Measurements from ENCODE around the gene ENDOV. TPM values are rescaled to one million over a fixed set of nuclear protein-coding genes. Genes with fewer than 3 reads are reported as not detected.

ENDOV gene
- total and polyA plus RNA-seq, 2 of the 13 experiments (the other 11 are each of a cell fraction or from before 2014, with no cell fraction given), result 15.1 to 17.1 TPM

GRCh38 chr17:80454557-80455335 is 39.8 kb downstream of the ENDOV start (continued):
- no peak for TF ChIP-seq CREM (IDR thresholded peaks at IDR 0.05)
- TF ChIP-seq CREM (CRISPR knock-in tag; IDR thresholded peaks at IDR 0.05), result peak; percentile 42; the same call in 1 of the 2 replicates
- TF ChIP-seq ZNF143 (CRISPR knock-in tag; IDR thresholded peaks at IDR 0.05), result peak; percentile 89
- TF ChIP-seq SKI (IDR thresholded peaks at IDR 0.05; ENCODE audit: partially characterized antibody), result peak; percentile 74
- TF ChIP-seq TCF7L2 (IDR thresholded peaks at IDR 0.05; ENCODE audit: low read depth, low read length), result no peak
- no peak; the same call in 1 of the 2 replicates for TF ChIP-seq ZNF772 (CRISPR knock-in tag; IDR thresholded peaks at IDR 0.05)
- peak; percentile 95; the same call in 1 of the 2 replicates for TF ChIP-seq NR1H2 (CRISPR knock-in tag; IDR thresholded peaks at IDR 0.05; ENCODE audit: borderline replicate concordance, low read depth)
- peak; percentile 96 for TF ChIP-seq ZGPAT (CRISPR knock-in tag; IDR thresholded peaks at IDR 0.05)
- TF ChIP-seq BHLHE40 (IDR thresholded peaks at IDR 0.05; ENCODE audit: low read length), result peak; percentile 30; the same call in 1 of the 2 replicates
- TF ChIP-seq ZNF292 (CRISPR knock-in tag; IDR thresholded peaks at IDR 0.05; ENCODE audit: borderline replicate concordance, low read depth), result peak; percentile 29; the same call in 1 of the 2 replicates
- 0 out of 2 replicates have a peak, but pooled peaks have one; percentile 54 for TF ChIP-seq ARNTL (CRISPR knock-in tag; IDR thresholded peaks at IDR 0.05)
- peak; percentile 98 for TF ChIP-seq ZNF30 (CRISPR knock-in tag; IDR thresholded peaks at IDR 0.05)
- TF ChIP-seq LCORL (IDR thresholded peaks at IDR 0.05), result no peak
- peak; percentile 37 for TF ChIP-seq LCORL (CRISPR knock-in tag; IDR thresholded peaks at IDR 0.05)
- peak; percentile 4; the same call in 1 of the 2 replicates for TF ChIP-seq PBX3 (CRISPR knock-in tag; IDR thresholded peaks at IDR 0.05; ENCODE audit: borderline replicate concordance)
- peak; percentile 94; the same call in 1 of the 2 replicates for TF ChIP-seq ZNF790 (CRISPR knock-in tag; IDR thresholded peaks at IDR 0.05; ENCODE audit: borderline replicate concordance)
- TF ChIP-seq CBX1 (IDR thresholded peaks at IDR 0.05; ENCODE audit: low read depth), result no peak
- no peak; the same call in 1 of the 2 replicates for TF ChIP-seq ZNF841 (CRISPR knock-in tag; IDR thresholded peaks at IDR 0.05; ENCODE audit: borderline replicate concordance)
- peak; percentile 93 for TF ChIP-seq GATAD1 (CRISPR knock-in tag; IDR thresholded peaks at IDR 0.05)
- 0 out of 2 replicates have a peak, but pooled peaks have one; percentile 55 for TF ChIP-seq GTF2F1 (IDR thresholded peaks at IDR 0.05; ENCODE audit: low read length)
- TF ChIP-seq ZNF12 (CRISPR knock-in tag; IDR thresholded peaks at IDR 0.05), result peak; percentile 59; the same call in 1 of the 2 replicates
- no peak for TF ChIP-seq ZNF207 (IDR thresholded peaks at IDR 0.05; ENCODE audit: borderline replicate concordance)
- TF ChIP-seq SUZ12 (IDR thresholded peaks at IDR 0.05; ENCODE audit: low read depth, low read length), result no peak
- TF ChIP-seq SNRNP70 (IDR thresholded peaks at IDR 0.05; ENCODE audit: low read depth, low read length), result no peak
- no peak for TF ChIP-seq SSRP1 (CRISPR knock-in tag; IDR thresholded peaks at IDR 0.05)
- TF ChIP-seq CREB3 (CRISPR knock-in tag; IDR thresholded peaks at IDR 0.05), result peak; percentile 98
- peak; percentile 48 for TF ChIP-seq RBM39 (IDR thresholded peaks at IDR 0.05; ENCODE audit: low read depth, low read length, poor library complexity, severe bottlenecking)
- peak; percentile 83 for TF ChIP-seq ZNF704 (CRISPR knock-in tag; IDR thresholded peaks at IDR 0.05; ENCODE audit: borderline replicate concordance)
